ENCODE data around the gene DRD2.

The DRD2 gene

DNA sequence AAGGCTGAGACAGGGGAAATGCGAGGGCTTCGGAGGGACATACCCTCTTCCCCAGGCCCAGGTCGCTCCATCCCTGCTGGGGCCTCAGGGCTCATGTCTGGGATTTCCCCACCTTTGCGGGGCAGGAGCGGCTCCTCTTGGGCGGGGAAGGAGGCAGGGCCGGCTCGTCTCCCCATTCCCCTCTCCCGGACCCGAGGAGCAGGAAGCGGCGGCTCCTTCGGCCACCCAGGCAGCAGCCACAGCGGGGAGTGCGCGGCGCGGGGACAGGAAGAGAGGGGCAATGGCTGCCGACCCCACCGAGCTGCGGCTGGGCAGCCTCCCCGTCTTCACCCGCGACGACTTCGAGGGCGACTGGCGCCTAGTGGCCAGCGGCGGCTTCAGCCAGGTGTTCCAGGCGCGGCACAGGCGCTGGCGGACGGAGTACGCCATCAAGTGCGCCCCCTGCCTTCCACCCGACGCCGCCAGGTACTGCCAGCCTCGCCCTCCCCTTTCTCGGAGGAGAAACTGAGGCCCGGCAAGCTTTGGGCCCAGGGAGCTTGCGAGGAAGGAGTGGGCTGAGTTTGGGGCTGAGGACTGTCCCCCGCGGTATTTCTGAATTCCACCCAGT is 87.5 kb downstream of the DRD2 start, which contains the start of gene ANKK1:
ANKK1 (plus strand) TSS at position 175 of the 607 bp plus-strand sequence; CDS start at position 281, 106 bp downstream.
- TF ChIP-seq, protein P1, sequence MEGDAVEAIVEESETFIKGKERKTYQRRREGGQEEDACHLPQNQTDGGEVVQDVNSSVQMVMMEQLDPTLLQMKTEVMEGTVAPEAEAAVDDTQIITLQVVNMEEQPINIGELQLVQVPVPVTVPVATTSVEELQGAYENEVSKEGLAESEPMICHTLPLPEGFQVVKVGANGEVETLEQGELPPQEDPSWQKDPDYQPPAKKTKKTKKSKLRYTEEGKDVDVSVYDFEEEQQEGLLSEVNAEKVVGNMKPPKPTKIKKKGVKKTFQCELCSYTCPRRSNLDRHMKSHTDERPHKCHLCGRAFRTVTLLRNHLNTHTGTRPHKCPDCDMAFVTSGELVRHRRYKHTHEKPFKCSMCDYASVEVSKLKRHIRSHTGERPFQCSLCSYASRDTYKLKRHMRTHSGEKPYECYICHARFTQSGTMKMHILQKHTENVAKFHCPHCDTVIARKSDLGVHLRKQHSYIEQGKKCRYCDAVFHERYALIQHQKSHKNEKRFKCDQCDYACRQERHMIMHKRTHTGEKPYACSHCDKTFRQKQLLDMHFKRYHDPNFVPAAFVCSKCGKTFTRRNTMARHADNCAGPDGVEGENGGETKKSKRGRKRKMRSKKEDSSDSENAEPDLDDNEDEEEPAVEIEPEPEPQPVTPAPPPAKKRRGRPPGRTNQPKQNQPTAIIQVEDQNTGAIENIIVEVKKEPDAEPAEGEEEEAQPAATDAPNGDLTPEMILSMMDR (IDR thresholded peaks at IDR 0.05): 0 out of 2 replicates have a peak, but pooled peaks have one; percentile 10

- TF ChIP-seq, protein P1 (IDR thresholded peaks at IDR 0.05): no peak
Measured at GRCh38 chr11:113386866-113387265, 88.3 kb downstream of the DRD2 start.

DNA sequence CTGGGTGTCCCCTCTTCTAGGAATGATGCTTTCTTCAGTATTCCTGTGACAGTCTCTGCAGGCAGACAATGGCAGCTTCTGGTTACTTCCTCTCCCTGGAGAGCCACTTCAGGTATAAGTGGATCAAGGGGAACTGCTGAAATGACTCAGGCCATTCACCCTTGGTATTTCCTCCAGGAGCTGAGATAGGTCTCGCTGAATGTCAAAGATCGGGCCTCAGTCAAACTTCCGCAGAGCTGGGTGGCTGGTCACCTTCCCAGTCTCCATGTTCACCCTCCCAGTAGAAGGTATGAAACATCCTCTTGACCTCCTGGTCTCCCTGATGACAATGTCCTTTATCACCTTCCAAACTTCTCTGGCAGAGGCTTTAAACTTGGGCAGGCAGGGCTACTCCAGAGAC is 89.4 kb downstream of the DRD2 start:
- TF ChIP-seq, protein P1 (IDR thresholded peaks at IDR 0.05): no peak

DNA sequence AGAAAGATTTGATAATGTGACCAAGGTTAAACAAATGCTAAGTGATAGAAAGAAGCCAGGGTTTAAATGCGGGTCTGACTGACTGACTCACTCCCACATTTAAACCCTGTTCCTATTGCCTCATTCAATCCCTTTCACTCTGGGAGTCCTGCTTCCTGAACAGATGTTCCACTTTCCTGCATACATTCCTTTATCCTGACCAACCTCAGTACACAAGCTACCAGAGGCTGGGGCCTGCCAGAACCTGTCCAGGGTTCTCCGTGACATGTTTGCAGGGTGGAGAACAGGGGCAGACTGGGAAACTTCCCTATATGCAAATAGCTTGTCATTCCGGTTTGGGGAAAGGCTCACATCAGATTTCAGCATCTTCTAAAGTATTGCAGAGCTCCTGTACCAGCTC is 90.6 kb downstream of the DRD2 start:
- TF ChIP-seq, protein P1 (IDR thresholded peaks at IDR 0.05): no peak

GRCh38 chr11:113382121-113382520 is 93.1 kb downstream of the DRD2 start:
- TF ChIP-seq, protein P1 (IDR thresholded peaks at IDR 0.05): no peak

DNA sequence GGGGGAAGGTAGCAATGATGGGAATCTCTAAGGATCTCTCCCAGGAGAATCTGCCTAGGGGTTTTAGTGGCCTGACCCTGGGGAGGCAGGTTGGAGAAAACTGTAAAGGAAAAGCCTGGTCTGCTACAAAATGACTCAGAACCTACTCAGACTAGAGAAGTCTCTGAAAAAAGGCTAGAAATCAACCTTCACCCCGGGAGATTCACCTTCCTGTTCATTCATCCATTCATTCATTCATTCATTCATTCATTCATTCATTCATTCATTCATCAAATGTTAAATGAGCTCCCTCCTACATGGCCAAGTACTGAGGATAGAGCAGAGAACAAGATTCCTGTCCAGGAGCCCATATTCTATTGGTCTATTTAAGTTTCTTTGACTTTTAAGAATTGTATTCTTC is 96.5 kb downstream of the DRD2 start:
- TF ChIP-seq, protein P1 (IDR thresholded peaks at IDR 0.05): no peak

- TF ChIP-seq, protein P1 (IDR thresholded peaks at IDR 0.05): no peak
Measured at GRCh38 chr11:113377681-113378412, 97.4 kb downstream of the DRD2 start.
